Measurements from ENCODE around the gene GTF3C2. TPM values are rescaled to one million over a fixed set of nuclear protein-coding genes. Genes with fewer than 3 reads are reported as not detected.

GTF3C2 gene
- 25.7 and 31.5 TPM in 2 replicates for total RNA-seq

GRCh38 chr2:27356382-27357181 is at the start of gene GTF3C2:
Gene GTF3C2, minus strand, starts transcription at chr2:27356764. Its CDS starts 13,210 bp downstream, at chr2:27343554.

GRCh38 chr2:27380626-27381545 is 24.3 kb upstream of the GTF3C2 start, which contains the start of gene ZNF513:
Gene ZNF513, minus strand, starts transcription at chr2:27380734. Its CDS starts 208 bp downstream, at chr2:27380526.

GRCh38 chr2:27370026-27370815 is 13.7 kb upstream of the GTF3C2 start, which contains the start of the genes EIF2B4 and SNX17:
Gene EIF2B4, minus strand, starts transcription at chr2:27370338. Its CDS starts 24 bp downstream, at chr2:27370314.
Gene SNX17, plus strand, starts transcription at chr2:27370616. Its CDS starts 128 bp downstream, at chr2:27370744.

GRCh38 chr2:27322766-27323595 is 33.6 kb downstream of the GTF3C2 start, which contains the start of gene MPV17:
Gene MPV17, minus strand, starts transcription at chr2:27323097. Its CDS starts 580 bp downstream, at chr2:27322517.

GRCh38 chr2:27308359-27308881 is 48.1 kb downstream of the GTF3C2 start, which contains the start of gene UCN:
Gene UCN, minus strand, starts transcription at chr2:27308445. Its CDS starts 550 bp downstream, at chr2:27307895.

GRCh38 chr2:27281855-27282559 is 74.6 kb downstream of the GTF3C2 start, which contains the start of gene TRIM54:
Gene TRIM54, plus strand, starts transcription at chr2:27282429. Its CDS starts 303 bp downstream, at chr2:27282732.

Other genes with a start within 250 kb of the GTF3C2 start
- gene CGREF1, start 237.6 kb downstream of the GTF3C2 start, total RNA-seq, result 6.9 and 15.8 TPM in 2 replicates
- gene ABHD1, start 232.9 kb downstream of the GTF3C2 start, total RNA-seq, result 0.22 and 0.26 TPM in 2 replicates
- 29.9 and 40.6 TPM in 2 replicates for gene PREB, start 222.1 kb downstream of the GTF3C2 start, total RNA-seq
- not detected in 2 replicates for gene PRR30, start 217.4 kb downstream of the GTF3C2 start, total RNA-seq
- gene TCF23, start 207.8 kb downstream of the GTF3C2 start, total RNA-seq, result under 0.01 TPM in 2 replicates
- gene ATRAID, start 144.7 kb downstream of the GTF3C2 start, total RNA-seq, result 200 and 246 TPM in 2 replicates
- 14.6 and 15.4 TPM in 2 replicates for gene SLC5A6, start 144.5 kb downstream of the GTF3C2 start, total RNA-seq
- gene CAD, start 139.4 kb downstream of the GTF3C2 start, total RNA-seq, result 19.1 and 28.1 TPM in 2 replicates
- gene SLC30A3, start 93.7 kb downstream of the GTF3C2 start, total RNA-seq, result under 0.01 TPM in 1 of 2 replicates, not detected in the other
- gene DNAJC5G, start 81.3 kb downstream of the GTF3C2 start, total RNA-seq, result not detected in 2 replicates
- not detected in 2 replicates for gene TRIM54, start 74.3 kb downstream of the GTF3C2 start, total RNA-seq
- gene UCN, start 48.3 kb downstream of the GTF3C2 start, total RNA-seq, result 0.39 and 1.4 TPM in 2 replicates
- 95.4 and 108 TPM in 2 replicates for gene MPV17, start 33.7 kb downstream of the GTF3C2 start, total RNA-seq
- gene EIF2B4, start 13.6 kb upstream of the GTF3C2 start, total RNA-seq, result 26.1 and 27.3 TPM in 2 replicates
- 127 and 145 TPM in 2 replicates for gene SNX17, start 13.9 kb upstream of the GTF3C2 start, total RNA-seq
- 5.4 and 6.5 TPM in 2 replicates for gene ZNF513, start 24.0 kb upstream of the GTF3C2 start, total RNA-seq
- 51.8 and 52.4 TPM in 2 replicates for gene PPM1G, start 52.8 kb upstream of the GTF3C2 start, total RNA-seq
- 135 and 145 TPM in 2 replicates for gene NRBP1, start 71.9 kb upstream of the GTF3C2 start, total RNA-seq
- gene KRTCAP3, start 85.6 kb upstream of the GTF3C2 start, total RNA-seq, result not detected in 2 replicates
- 29.3 and 30.7 TPM in 2 replicates for gene IFT172, start 133.0 kb upstream of the GTF3C2 start, total RNA-seq
- gene FNDC4, start 138.4 kb upstream of the GTF3C2 start, total RNA-seq, result 24.2 and 25.1 TPM in 2 replicates
- 0.43 and 0.78 TPM in 2 replicates for gene GCKR, start 140.1 kb upstream of the GTF3C2 start, total RNA-seq
- 25.6 and 25.9 TPM in 2 replicates for gene ZNF512, start 226.3 kb upstream of the GTF3C2 start, total RNA-seq

Measured in articular chondrocyte of knee joint (primary cell).